Muscle layer of duodenum (tissue), 2 donors: ENCODE results near the gene A3GALT2.
"Not testable (repeated sequence)": the region's sequence is repeated elsewhere in the genome, so short reads cannot be mapped to it uniquely, and the experiment has no call there.

Source experiments
- H3K27ac ChIP-seq: one replicate; pipeline ENCODE4 v1.7.0; 2013; ENCODE audit warnings: mild to moderate bottlenecking, low read length
- H3K27me3 ChIP-seq: one replicate; pipeline ENCODE4 v1.7.0; 2013; ENCODE audit warnings: low read depth, mild to moderate bottlenecking, control low read depth, low read length
- H3K36me3 ChIP-seq, 2 donors: one replicate each; pipeline ENCODE4 v1.7.0; 2013; ENCODE audit warnings: low read length in 2 of 2, control low read depth in 1 of 2, mild to moderate bottlenecking in 1 of 2; ENCODE audit not compliant: insufficient read depth in 2 of 2, control insufficient read depth in 1 of 2
- H3K4me1 ChIP-seq, 2 donors: one replicate each; pipeline ENCODE4 v1.7.0; 2013; ENCODE audit warnings: low read length in 2 of 2, mild to moderate bottlenecking in 2 of 2, control low read depth in 1 of 2, moderate library complexity in 1 of 2; ENCODE audit not compliant: insufficient read depth in 2 of 2, control insufficient read depth in 1 of 2
- H3K4me3 ChIP-seq, 2 donors: one replicate each; pipeline ENCODE4 v1.7.0; 2013; ENCODE audit warnings: low read length in 2 of 2, low read depth in 1 of 2, mild to moderate bottlenecking in 1 of 2
- H3K9me3 ChIP-seq, 2 donors: one replicate each; pipeline ENCODE4 v1.7.0; 2013; ENCODE audit warnings: low read length in 2 of 2, control low read depth in 1 of 2, mild to moderate bottlenecking in 1 of 2; ENCODE audit not compliant: control insufficient read depth in 1 of 2
- donor health status: healthy.

Gene A3GALT2

GRCh38 chr1:33296824-33297223 lies 24.1 kb downstream of the A3GALT2 start:
- Histone ChIP-seq H3K36me3 (peaks cover 4 to 21% of the 10 kb centered on the region in 2 donors), H3K27ac (no peak overlapping the region)

GRCh38 chr1:33296082-33296458 lies 24.8 kb downstream of the A3GALT2 start:
- no peak overlapping the region for H3K27ac ChIP-seq
- no peak overlapping the region for H3K4me3 ChIP-seq
- peaks cover 4 to 21% of the 10 kb centered on the region in 2 donors for H3K36me3 ChIP-seq
- no peaks in the 10 kb centered on the region for H3K27me3 ChIP-seq
- H3K9me3 ChIP-seq = no peaks in the 10 kb centered on the region
- H3K4me1 ChIP-seq = peaks cover 5 to 24% of the 10 kb centered on the region in 2 donors

More at GRCh38 chr1:33296824-33297223, 24.1 kb downstream of the A3GALT2 start:
- no peaks in the 10 kb centered on the region for H3K9me3 ChIP-seq
- no peak overlapping the region for H3K4me3 ChIP-seq
- no peaks in the 10 kb centered on the region for H3K27me3 ChIP-seq
- H3K4me1 ChIP-seq = peaks cover 5 to 28% of the 10 kb centered on the region in 2 donors

- Histone ChIP-seq H3K36me3 (peaks cover 4 to 21% of the 10 kb centered on the region in 2 donors), H3K9me3 (no peaks in the 10 kb centered on the region), H3K4me1 (peaks cover 5 to 19% of the 10 kb centered on the region in 2 donors), H3K4me3 (no peak overlapping the region), H3K27ac (peak overlapping the region; percentile 43), H3K27me3 (no peaks in the 10 kb centered on the region)
These were observed 25.3 kb downstream of the A3GALT2 start for GRCh38 chr1:33295450-33296081.

- Histone ChIP-seq H3K36me3 (peaks cover 4 to 21% of the 10 kb centered on the region in 2 donors), H3K27me3 (no peaks in the 10 kb centered on the region), H3K9me3 (no peaks in the 10 kb centered on the region), H3K4me1 (peaks cover 5 to 14% of the 10 kb centered on the region in 2 donors), H3K4me3 (no peak overlapping the region), H3K27ac (peak overlapping the region; percentile 43)
These were observed 25.9 kb downstream of the A3GALT2 start for GRCh38 chr1:33295023-33295422.

GRCh38 chr1:33294071-33295010 lies 26.6 kb downstream of the A3GALT2 start:
- peaks cover 4 to 20% of the 10 kb centered on the region in 2 donors for H3K36me3 ChIP-seq
- no peak overlapping the region for H3K4me3 ChIP-seq

GRCh38 chr1:33292726-33293340 lies 28.1 kb downstream of the A3GALT2 start:
- peaks cover 2 to 13% of the 10 kb centered on the region in 2 donors for H3K36me3 ChIP-seq
- peaks cover 5 to 18% of the 10 kb centered on the region in 2 donors for H3K4me1 ChIP-seq
- no peaks in the 10 kb centered on the region for H3K27me3 ChIP-seq
- H3K4me3 ChIP-seq = no peak overlapping the region
- H3K9me3 ChIP-seq = no peaks in the 10 kb centered on the region
- no peak overlapping the region for H3K27ac ChIP-seq

More at GRCh38 chr1:33294071-33295010, 26.6 kb downstream of the A3GALT2 start:
- Histone ChIP-seq H3K27ac (no peak overlapping the region), H3K4me1 (peaks cover 5 to 14% of the 10 kb centered on the region in 2 donors), H3K27me3 (no peaks in the 10 kb centered on the region), H3K9me3 (no peaks in the 10 kb centered on the region)

- H3K9me3 ChIP-seq, H3K27ac ChIP-seq, H3K27me3 ChIP-seq, H3K4me3 ChIP-seq: not testable (repeated sequence)
- Histone ChIP-seq H3K36me3 (peaks cover 0 to 11% of the 10 kb centered on the region in 2 donors), H3K4me1 (peaks cover 5 to 18% of the 10 kb centered on the region in 2 donors)
These were observed 30.3 kb downstream of the A3GALT2 start for GRCh38 chr1:33290615-33291014.

GRCh38 chr1:33289858-33290154 lies 31.1 kb downstream of the A3GALT2 start:
- no peaks in the 10 kb centered on the region for H3K27me3 ChIP-seq
- no peak overlapping the region for H3K27ac ChIP-seq
- H3K9me3 ChIP-seq = no peaks in the 10 kb centered on the region
- no peak overlapping the region for H3K4me3 ChIP-seq
- H3K36me3 ChIP-seq = peaks cover 0 to 14% of the 10 kb centered on the region in 2 donors
- peaks cover 5 to 18% of the 10 kb centered on the region in 2 donors for H3K4me1 ChIP-seq

- Histone ChIP-seq H3K27me3 (no peaks in the 10 kb centered on the region), H3K4me1 (peaks cover 5 to 18% of the 10 kb centered on the region in 2 donors), H3K36me3 (peaks cover 0 to 16% of the 10 kb centered on the region in 2 donors), H3K27ac (no peak overlapping the region), H3K4me3 (no peak overlapping the region), H3K9me3 (no peaks in the 10 kb centered on the region)
These were observed 31.7 kb downstream of the A3GALT2 start for GRCh38 chr1:33288976-33289857.

GRCh38 chr1:33287317-33287716 lies 33.6 kb downstream of the A3GALT2 start:
- H3K4me3 ChIP-seq = no peak overlapping the region
- H3K9me3 ChIP-seq = no peaks in the 10 kb centered on the region
- no peaks in the 10 kb centered on the region for H3K27me3 ChIP-seq
- peaks cover 0 to 4% of the 10 kb centered on the region in 2 donors for H3K4me1 ChIP-seq
- no peak overlapping the region for H3K27ac ChIP-seq
- peaks cover 0 to 16% of the 10 kb centered on the region in 2 donors for H3K36me3 ChIP-seq
